ENCODE measurements around the gene DNAJC16. TPM values are rescaled to one million over a fixed set of nuclear protein-coding genes. Genes with fewer than 3 reads are reported as not detected.
A peak's percentile ranks its signal among the peaks of the same experiment; 100 is the strongest.

DNAJC16 gene
- polyA plus RNA-seq, 3 donors = 3.0 to 3.6 (median 3.2) TPM

GRCh38 chr1:15524283-15525049 is 2.2 kb upstream of the DNAJC16 start:
- WGBS, 3 donors = 1 to 2% (median 1%) methylated on average over 58 to 88 of the region's 88 CpGs
- peak overlapping the region; percentile 4 for H3K27ac ChIP-seq (ENCODE audit: low read depth, low read length)

- H3K27ac ChIP-seq (ENCODE audit: low read depth, low read length) = peak overlapping the region; percentile 30
- 1 to 4% (median 3%) methylated on average over 37 to 40 of the region's 40 CpGs for WGBS, 3 donors
Measured at GRCh38 chr1:15525050-15526020, 1.3 kb upstream of the DNAJC16 start.

- no peak overlapping the region for H3K27ac ChIP-seq (ENCODE audit: low read depth, low read length)
- 7 to 16% (median 13%) methylated on average over 9 of the region's 9 CpGs for WGBS, 3 donors
Measured at GRCh38 chr1:15526021-15526489, 593 bp upstream of the DNAJC16 start.

- 95 to 99% (median 97%) methylated on average over 4 of the region's 4 CpGs for WGBS, 3 donors
Measured at GRCh38 chr1:15531003-15531402, 4.4 kb downstream of the DNAJC16 start.

GRCh38 chr1:15531682-15532081 is 5.0 kb downstream of the DNAJC16 start:
- H3K27ac ChIP-seq (ENCODE audit: low read depth, low read length) = no peak overlapping the region
- WGBS, 3 donors = 65 to 92% (median 75%) methylated on average over 2 of the region's 2 CpGs

More at GRCh38 chr1:15531003-15531402, 4.4 kb downstream of the DNAJC16 start:
- no peak overlapping the region for H3K27ac ChIP-seq (ENCODE audit: low read depth, low read length)

GRCh38 chr1:15538771-15539170 is 12.1 kb downstream of the DNAJC16 start:
- no peak overlapping the region for H3K27ac ChIP-seq (ENCODE audit: low read depth, low read length)
- 73 to 83% (median 76%) methylated on average over 6 of the region's 6 CpGs for WGBS, 3 donors

GRCh38 chr1:15540186-15540585 is 13.5 kb downstream of the DNAJC16 start:
- no peak overlapping the region for H3K27ac ChIP-seq (ENCODE audit: low read depth, low read length)
- WGBS, 3 donors = 89 to 96% (median 90%) methylated on average over 8 of the region's 8 CpGs

GRCh38 chr1:15541231-15541792 is 14.7 kb downstream of the DNAJC16 start:
- no peak overlapping the region for H3K27ac ChIP-seq (ENCODE audit: low read depth, low read length)
- WGBS, 3 donors = 71 to 96% (median 85%) methylated on average over 4 of the region's 4 CpGs

GRCh38 chr1:15542388-15543250 is 16.0 kb downstream of the DNAJC16 start:
- 80 to 94% (median 84%) methylated on average over 7 of the region's 7 CpGs for WGBS, 3 donors
- no peak overlapping the region for H3K27ac ChIP-seq (ENCODE audit: low read depth, low read length)

- WGBS, 3 donors = 82 to 97% (median 97%) methylated on average over 5 of the region's 5 CpGs
- no peak overlapping the region for H3K27ac ChIP-seq (ENCODE audit: low read depth, low read length)
Measured at GRCh38 chr1:15543251-15543588, 16.6 kb downstream of the DNAJC16 start.

GRCh38 chr1:15543589-15544568 is 17.2 kb downstream of the DNAJC16 start:
- no peak overlapping the region for H3K27ac ChIP-seq (ENCODE audit: low read depth, low read length)
- WGBS, 3 donors = 89 to 91% (median 90%) methylated on average over 12 of the region's 12 CpGs

GRCh38 chr1:15546641-15547040 is 20.0 kb downstream of the DNAJC16 start:
- WGBS, 3 donors = 92 to 95% (median 94%) methylated on average over 2 of the region's 2 CpGs
- H3K27ac ChIP-seq (ENCODE audit: low read depth, low read length) = no peak overlapping the region

GRCh38 chr1:15550573-15550972 is 23.9 kb downstream of the DNAJC16 start:
- no peak overlapping the region for H3K27ac ChIP-seq (ENCODE audit: low read depth, low read length)
- WGBS, 3 donors = 83 to 92% (median 88%) methylated on average over 6 of the region's 6 CpGs

GRCh38 chr1:15557008-15557407 is 30.4 kb downstream of the DNAJC16 start:
- no peak overlapping the region for H3K27ac ChIP-seq (ENCODE audit: low read depth, low read length)
- 85 to 94% (median 91%) methylated on average over 2 of the region's 2 CpGs for WGBS, 3 donors

GRCh38 chr1:15557594-15557993 is 30.9 kb downstream of the DNAJC16 start:
- no peak overlapping the region for H3K27ac ChIP-seq (ENCODE audit: low read depth, low read length)
- WGBS, 3 donors = 88 to 96% (median 91%) methylated on average over 2 of the region's 2 CpGs

- 90 to 96% (median 94%) methylated on average over 4 of the region's 4 CpGs for WGBS, 3 donors
- H3K27ac ChIP-seq (ENCODE audit: low read depth, low read length) = no peak overlapping the region
Measured at GRCh38 chr1:15558516-15558915, 31.9 kb downstream of the DNAJC16 start.

Measured in adipose tissue (tissue), 3 donors.